M059J (cell line): ENCODE data around the gene APH1B. TPM values are rescaled to one million over a fixed set of nuclear protein-coding genes. Genes with fewer than 3 reads are reported as not detected.

Source experiments
- DNase-seq: peaks from one replicate; pipeline ENCODE4 v3.0.0-alpha.2; 2012; ENCODE audit warnings: low read depth
- total RNA-seq: library from RNA; depleted of rRNA; stranded (reverse); fragments of >200 nt; shearing (Covaris generic); gene quantifications from 2 replicates; pipeline ENCODE4 v1.2.3, GENCODE V29; 2014; rRNA removed

APH1B gene
- total RNA-seq, 1 experiment from 2014 or later = 7.7 TPM

- no peak for DNase-seq
These were observed 75.4 kb downstream of the APH1B start for GRCh38 chr15:63352808-63353207.

GRCh38 chr15:63353261-63353660 lies 75.9 kb downstream of the APH1B start:
- no peak for DNase-seq

GRCh38 chr15:63353887-63354286 lies 76.5 kb downstream of the APH1B start:
- DNase-seq = no peak

GRCh38 chr15:63354821-63355650 lies 77.6 kb downstream of the APH1B start:
- no peak for DNase-seq

GRCh38 chr15:63357061-63357460 lies 79.7 kb downstream of the APH1B start:
- DNase-seq = no peak

GRCh38 chr15:63357731-63358130 lies 80.3 kb downstream of the APH1B start:
- no peak for DNase-seq

GRCh38 chr15:63358241-63359029 lies 81.0 kb downstream of the APH1B start:
- DNase-seq = no peak

Other genes with a start within 250 kb of the APH1B start
- 1,051 and 1,337 TPM in 2 replicates for gene TPM1, start 234.9 kb upstream of the APH1B start, total RNA-seq
- gene LACTB, start 155.7 kb upstream of the APH1B start, total RNA-seq = 22.5 and 41.1 TPM in 2 replicates
- 131 and 242 TPM in 2 replicates for gene RPS27L, start 120.1 kb upstream of the APH1B start, total RNA-seq
- 37.8 and 48.5 TPM in 2 replicates for gene RAB8B, start 88.0 kb upstream of the APH1B start, total RNA-seq
- 6.1 and 6.9 TPM in 2 replicates for gene CA12, start 104.2 kb downstream of the APH1B start, total RNA-seq
- gene USP3, start 227.0 kb downstream of the APH1B start, total RNA-seq = 25.7 and 29.9 TPM in 2 replicates